Gastroesophageal sphincter (tissue), 3 donors: Measurements from ENCODE around the gene CHFR.

Experiments used
- CTCF ChIP-seq, 4 experiments: fragments of 200-600 bp in 2 of 4; fragments of 450-650 bp in 2 of 4; sonication (generic) in 1 of 4; IDR thresholded peaks; one replicate each; pipeline ENCODE4 v1.5.1; 2017 to 2019; ENCODE audit warnings: antibody characterized with exemption in 4 of 4, mild to moderate bottlenecking in 2 of 4, moderate library complexity in 2 of 4
- EP300 ChIP-seq: sonication (generic); formaldehyde crosslinking; IDR thresholded peaks from one replicate; pipeline ENCODE4 v1.6.1; 2017; ENCODE audit warnings: antibody characterized with exemption, mild to moderate bottlenecking
- POLR2A ChIP-seq, 2 donors: fragments of 450-650 bp; IDR thresholded peaks; one replicate each; pipeline ENCODE4 v1.6.1; 2017; ENCODE audit warnings: antibody characterized with exemption in 2 of 2, mild to moderate bottlenecking in 2 of 2, moderate library complexity in 1 of 2

- no peak for TF ChIP-seq CTCF (IDR thresholded peaks at IDR 0.05)
- no peak for TF ChIP-seq POLR2A (IDR thresholded peaks at IDR 0.05)
- TF ChIP-seq EP300 = no peak
Observed at GRCh38 chr12:132795847-132796246, 91.6 kb downstream of the CHFR start.
